GM21786 (cell line): Measurements from ENCODE around the gene GET4.
"Not testable (repeated sequence)": the region's sequence is repeated elsewhere in the genome, so short reads cannot be mapped to it uniquely, and the experiment has no call there.

Source experiments
- ATAC-seq: cut with Tn5 transposase; IDR thresholded peaks from one replicate; pipeline ENCODE4 v1.9.1; 2021; ENCODE audit not compliant: unreplicated experiment

Gene GET4

GRCh38 chr7:868189-868486, 8.2 kb upstream of the GET4 start:
- no peak for ATAC-seq

GRCh38 chr7:869348-869747, 7.0 kb upstream of the GET4 start:
- ATAC-seq = no peak

- ATAC-seq = no peak
Measured at GRCh38 chr7:871900-872537, 4.3 kb upstream of the GET4 start.

GRCh38 chr7:872685-873084, 3.7 kb upstream of the GET4 start:
- not testable (repeated sequence) for ATAC-seq

- ATAC-seq = peak; percentile 26
Measured at GRCh38 chr7:873367-874002, 2.9 kb upstream of the GET4 start.

- no peak for ATAC-seq
Measured at GRCh38 chr7:874031-874749, 2.2 kb upstream of the GET4 start.

GRCh38 chr7:875051-875450, 1.3 kb upstream of the GET4 start:
- ATAC-seq = no peak

GRCh38 chr7:875476-876076, 778 bp upstream of the GET4 start:
- ATAC-seq = no peak

GRCh38 chr7:876972-877311, 588 bp downstream of the GET4 start:
- ATAC-seq = peak; percentile 17

- no peak for ATAC-seq
Measured at GRCh38 chr7:877312-878232, 1.2 kb downstream of the GET4 start.

- ATAC-seq = no peak
Measured at GRCh38 chr7:879093-879492, 2.7 kb downstream of the GET4 start.

GRCh38 chr7:879706-880105, 3.4 kb downstream of the GET4 start:
- no peak for ATAC-seq

- ATAC-seq = no peak
Measured at GRCh38 chr7:880450-880849, 4.1 kb downstream of the GET4 start.

GRCh38 chr7:881441-882234, 5.3 kb downstream of the GET4 start:
- no peak for ATAC-seq

- ATAC-seq = no peak
Measured at GRCh38 chr7:882336-883035, 6.1 kb downstream of the GET4 start.

GRCh38 chr7:883055-884021, 7.0 kb downstream of the GET4 start:
- ATAC-seq = no peak

GRCh38 chr7:884191-885003, 8.0 kb downstream of the GET4 start:
- ATAC-seq = no peak
